Left lung (tissue), 10 donors: ENCODE results near the gene PHKA1. TPM values are rescaled to one million over a fixed set of nuclear protein-coding genes. Genes with fewer than 3 reads are reported as not detected.

ENCODE experiments used
- ATAC-seq: fragments of 200-7000 bp; cut with Tn5 transposase; one replicate; pipeline ENCODE4 v1.9.1; 2020; ENCODE audit warnings: moderate library complexity
- DNase-seq, 4 donors: peaks; one replicate each; pipeline ENCODE4 v3.0.0-alpha.2; 2013 to 2020
- H3K27ac ChIP-seq, 2 donors: fragments of 200-600 bp; sonication (generic) in 1 of 2; one replicate each; pipeline versions ENCODE4 v1.5.0 to v1.8.0; 2020 to 2021
- H3K27me3 ChIP-seq, 2 donors: fragments of 200-600 bp; sonication (generic) in 1 of 2; one replicate each; pipeline versions ENCODE4 v1.5.0 to v1.8.0; 2020 to 2021
- H3K36me3 ChIP-seq, 2 donors: fragments of 200-600 bp; sonication (generic) in 1 of 2; one replicate each; pipeline versions ENCODE4 v1.5.0 to v1.8.0; 2020 to 2021
- H3K4me1 ChIP-seq, 2 donors: fragments of 200-600 bp; one replicate each; pipeline ENCODE4 v1.8.0; 2021
- H3K4me3 ChIP-seq, 2 donors: fragments of 200-600 bp; sonication (generic) in 1 of 2; one replicate each; pipeline versions ENCODE4 v1.5.0 to v1.8.0; 2020 to 2021; ENCODE audit warnings: mild to moderate bottlenecking in 1 of 2
- H3K9me3 ChIP-seq, 2 donors: fragments of 200-600 bp; sonication (generic) in 1 of 2; one replicate each; pipeline versions ENCODE4 v1.5.0 to v1.8.0; 2020 to 2021
- CTCF ChIP-seq, 2 donors: fragments of 200-600 bp; sonication (generic) in 1 of 2; IDR thresholded peaks; one replicate each; pipeline versions ENCODE4 v1.5.0 to v1.8.0; 2021; ENCODE audit warnings: antibody characterized with exemption in 2 of 2
- intact Hi-C, 2 donors: fragments of 100-400 bp; cut with DNase I; formaldehyde crosslinking; loops; one replicate each; pipeline versions ENCODE4 v1.11.2 to v1.14.2; 2022
- polyA plus RNA-seq, 6 donors: library from polyadenylated mRNA; unstranded; fragments of 120-200 nt; gene quantifications; one replicate each; pipeline ENCODE4 v1.2.1, GENCODE V29; 2013; ENCODE audit not compliant: insufficient read length in 6 of 6
- total RNA-seq, 2 donors: library from RNA; stranded (reverse); fragmentation: NEBNext Ultra II Directional; extraction: Animal tissue kit (Norgen Biotek cat#: 25700); gene quantifications; one replicate each; pipeline ENCODE4 v1.2.1, GENCODE V29; 2021
- donor health status: DM: no; HTN: yes; CAD: no.
- donor health status: DM: no; HTN: no; CAD: no.

Gene PHKA1
- total and polyA plus RNA-seq, 8 donors, result 2.8 to 5.0 (median 4.5) TPM

GRCh38 chrX:72666451-72666850 lies 47.7 kb downstream of the PHKA1 start:
- no peaks in the 10 kb centered on the region for H3K9me3 ChIP-seq
- H3K36me3 ChIP-seq, result no peaks in the 10 kb centered on the region
- no peak for ATAC-seq
- H3K27ac ChIP-seq, result no peak overlapping the region
- no peaks in the 10 kb centered on the region for H3K4me1 ChIP-seq
- no peak for DNase-seq
- no peak for TF ChIP-seq CTCF (IDR thresholded peaks at IDR 0.05)
- no peaks in the 10 kb centered on the region for H3K27me3 ChIP-seq
- intact Hi-C loops, result no loop called here
- no peak overlapping the region for H3K4me3 ChIP-seq

GRCh38 chrX:72663737-72664136 lies 50.4 kb downstream of the PHKA1 start:
- intact Hi-C loops, result no loop called here
- H3K27ac ChIP-seq, result no peak overlapping the region
- H3K9me3 ChIP-seq, result no peaks in the 10 kb centered on the region
- H3K4me3 ChIP-seq, result no peak overlapping the region
- H3K27me3 ChIP-seq, result no peaks in the 10 kb centered on the region
- DNase-seq (no peak), ATAC-seq (no peak)
- H3K36me3 ChIP-seq, result no peaks in the 10 kb centered on the region
- TF ChIP-seq CTCF (IDR thresholded peaks at IDR 0.05), result no peak
- H3K4me1 ChIP-seq, result no peaks in the 10 kb centered on the region

GRCh38 chrX:72662020-72662747 lies 51.9 kb downstream of the PHKA1 start:
- TF ChIP-seq CTCF (IDR thresholded peaks at IDR 0.05), result no peak
- intact Hi-C loops, result no loop called here
- DNase-seq, result no peak
- ATAC-seq, result no peak
- H3K27me3 ChIP-seq, result no peaks in the 10 kb centered on the region
- no peaks in the 10 kb centered on the region for H3K36me3 ChIP-seq
- no peak overlapping the region for H3K4me3 ChIP-seq
- H3K9me3 ChIP-seq, result no peaks in the 10 kb centered on the region
- no peak overlapping the region for H3K27ac ChIP-seq
- H3K4me1 ChIP-seq, result no peaks in the 10 kb centered on the region

DNA sequence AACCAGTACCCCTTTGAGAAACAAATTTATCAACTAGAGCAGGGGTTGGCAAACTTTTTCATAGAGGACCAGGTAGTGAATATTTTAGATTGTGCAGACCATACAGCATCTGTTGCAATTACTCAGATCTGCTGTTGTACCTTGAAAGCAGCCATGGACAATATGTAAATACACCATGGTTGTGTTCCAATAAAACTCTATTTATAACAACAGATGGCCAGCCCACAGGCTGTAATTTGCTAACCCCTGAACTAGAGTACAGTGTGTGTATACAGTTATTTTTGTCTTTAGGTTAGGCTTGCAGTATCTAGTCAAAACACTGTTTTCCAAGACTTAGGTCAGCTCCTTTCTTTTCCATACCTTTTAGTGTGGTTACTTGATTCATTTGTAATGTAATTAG lies 54.4 kb downstream of the PHKA1 start:
- ATAC-seq, result no peak
- Histone ChIP-seq H3K27me3 (no peaks in the 10 kb centered on the region), H3K27ac (no peak overlapping the region), H3K9me3 (no peaks in the 10 kb centered on the region), H3K36me3 (no peaks in the 10 kb centered on the region), H3K4me3 (no peak overlapping the region), H3K4me1 (no peaks in the 10 kb centered on the region)
- intact Hi-C loops, result no loop called here
- no peak for DNase-seq
- no peak for TF ChIP-seq CTCF (IDR thresholded peaks at IDR 0.05)

DNA sequence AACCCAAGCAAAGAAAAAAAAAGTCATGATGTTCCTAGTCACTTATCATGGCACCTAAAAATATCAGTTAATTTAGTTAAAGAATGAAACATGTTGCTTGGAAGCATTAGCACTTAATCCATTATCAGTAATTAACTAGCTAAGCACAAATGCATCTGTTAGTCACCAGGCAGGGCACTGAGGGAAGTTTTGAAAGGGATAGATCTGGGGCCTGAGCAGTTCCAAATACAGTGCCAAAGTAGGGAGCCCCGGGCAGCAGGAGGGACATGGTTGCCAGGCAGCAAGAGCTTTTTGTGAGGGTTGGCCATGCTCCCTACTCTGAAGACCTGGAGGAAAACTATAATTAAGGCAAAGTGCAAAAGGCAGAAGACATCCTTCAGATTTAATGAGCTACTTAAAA lies 62.0 kb downstream of the PHKA1 start:
- H3K27ac ChIP-seq, result no peak overlapping the region
- H3K27me3 ChIP-seq, result no peaks in the 10 kb centered on the region
- H3K4me1 ChIP-seq, result no peaks in the 10 kb centered on the region
- no peaks in the 10 kb centered on the region for H3K36me3 ChIP-seq
- no peaks in the 10 kb centered on the region for H3K9me3 ChIP-seq
- H3K4me3 ChIP-seq, result no peak overlapping the region
- TF ChIP-seq CTCF (IDR thresholded peaks at IDR 0.05), result no peak
- DNase-seq (peak in 1 of 4 donors; percentile 8), ATAC-seq (no peak)
- intact Hi-C loops, result no loop called here
